Adipocyte (in vitro differentiated cells): Measurements from ENCODE around the gene FBXL5.

ENCODE experiments used
- DNase-seq: peaks from one replicate; pipeline ENCODE4 v3.0.0-alpha.2; 2015; ENCODE audit warnings: low read depth
- H3K27me3 ChIP-seq: replicated peaks from 2 replicates; pipeline ENCODE4 v1.7.0; 2013; ENCODE audit warnings: mild to moderate bottlenecking, low read length, moderate library complexity; ENCODE audit not compliant: control insufficient read depth, insufficient read depth
- H3K36me3 ChIP-seq: 2 replicates; pipeline ENCODE4 v1.7.0; 2013; ENCODE audit warnings: low read length, mild to moderate bottlenecking, moderate library complexity; ENCODE audit not compliant: control insufficient read depth, insufficient read depth, severe bottlenecking
- H3K4me1 ChIP-seq: 2 replicates; pipeline ENCODE4 v1.7.0; 2013; ENCODE audit warnings: mild to moderate bottlenecking, low read length, moderate library complexity; ENCODE audit not compliant: control insufficient read depth, insufficient read depth
- H3K4me3 ChIP-seq: 2 replicates; pipeline ENCODE4 v1.7.0; 2013; ENCODE audit warnings: mild to moderate bottlenecking, low read length, moderate library complexity
- H3K9ac ChIP-seq: 2 replicates; pipeline ENCODE4 v1.7.0; 2013; ENCODE audit warnings: mild to moderate bottlenecking, low read length, moderate library complexity
- H3K9me3 ChIP-seq: 2 replicates; pipeline ENCODE4 v1.7.0; 2013; ENCODE audit warnings: mild to moderate bottlenecking, low read length, moderate library complexity; ENCODE audit not compliant: control insufficient read depth

Gene FBXL5

GRCh38 chr4:15655223-15656037, at the start of gene FBXL5:
Gene FBXL5, minus strand, starts transcription at chr4:15655357. Its CDS starts 70 bp downstream, at chr4:15655287.
- DNase-seq, result peak; percentile 95
- peak within 1 kb of the TSS; percentile 96 for H3K9ac ChIP-seq
- H3K27me3 ChIP-seq, result no peaks in the 10 kb centered on the region
- no peaks in the 10 kb centered on the region for H3K9me3 ChIP-seq
- no peaks in the 10 kb centered on the region for H3K36me3 ChIP-seq
- peaks cover 73% of the 10 kb centered on the region for H3K4me1 ChIP-seq
- H3K4me3 ChIP-seq, result peak within 1 kb of the TSS; percentile 93

GRCh38 chr4:15704129-15704528, 49.0 kb upstream of the FBXL5 start:
- H3K4me3 ChIP-seq, result no peak overlapping the region
- no peaks in the 10 kb centered on the region for H3K27me3 ChIP-seq
- H3K36me3 ChIP-seq, result no peaks in the 10 kb centered on the region
- DNase-seq, result no peak
- no peak overlapping the region for H3K9ac ChIP-seq
- H3K4me1 ChIP-seq, result peaks cover 27% of the 10 kb centered on the region
- no peaks in the 10 kb centered on the region for H3K9me3 ChIP-seq

GRCh38 chr4:15703439-15703838, 48.3 kb upstream of the FBXL5 start:
- Histone ChIP-seq H3K36me3 (no peaks in the 10 kb centered on the region), H3K9ac (peak overlapping the region; percentile 86), H3K4me1 (peaks cover 27% of the 10 kb centered on the region), H3K9me3 (no peaks in the 10 kb centered on the region), H3K4me3 (peak overlapping the region; percentile 83), H3K27me3 (no peaks in the 10 kb centered on the region)
- no peak for DNase-seq

- Histone ChIP-seq H3K4me3 (peak within 1 kb of the TSS; percentile 83), H3K9ac (peak within 1 kb of the TSS; percentile 86)
- DNase-seq, result peak; percentile 43
Observed at GRCh38 chr4:15702941-15703403, 47.8 kb upstream of the FBXL5 start, which contains the start of gene BST1. Gene BST1, plus strand, starts transcription at chr4:15703065. Its CDS starts 80 bp downstream, at chr4:15703145.

GRCh38 chr4:15696866-15697265, 41.7 kb upstream of the FBXL5 start:
- Histone ChIP-seq H3K4me1 (peaks cover 17% of the 10 kb centered on the region), H3K9ac (no peak overlapping the region), H3K27me3 (no peaks in the 10 kb centered on the region), H3K9me3 (no peaks in the 10 kb centered on the region), H3K36me3 (no peaks in the 10 kb centered on the region), H3K4me3 (no peak overlapping the region)
- DNase-seq, result no peak

More at GRCh38 chr4:15702941-15703403, 47.8 kb upstream of the FBXL5 start, which contains the start of gene BST1:
- peaks cover 24% of the 10 kb centered on the region for H3K4me1 ChIP-seq
- H3K27me3 ChIP-seq, result no peaks in the 10 kb centered on the region
- no peaks in the 10 kb centered on the region for H3K9me3 ChIP-seq
- no peaks in the 10 kb centered on the region for H3K36me3 ChIP-seq

GRCh38 chr4:15695729-15696128, 40.6 kb upstream of the FBXL5 start:
- Histone ChIP-seq H3K36me3 (no peaks in the 10 kb centered on the region), H3K4me1 (peaks cover 29% of the 10 kb centered on the region), H3K4me3 (no peak overlapping the region), H3K27me3 (no peaks in the 10 kb centered on the region), H3K9me3 (no peaks in the 10 kb centered on the region), H3K9ac (no peak overlapping the region)
- no peak for DNase-seq

- Histone ChIP-seq H3K27me3 (no peaks in the 10 kb centered on the region), H3K4me3 (no peak overlapping the region), H3K4me1 (peaks cover 33% of the 10 kb centered on the region), H3K36me3 (no peaks in the 10 kb centered on the region), H3K9ac (no peak overlapping the region), H3K9me3 (no peaks in the 10 kb centered on the region)
- DNase-seq, result peak; percentile 25
Observed at GRCh38 chr4:15695240-15695699, 40.1 kb upstream of the FBXL5 start.

GRCh38 chr4:15694431-15694830, 39.3 kb upstream of the FBXL5 start:
- no peak overlapping the region for H3K4me3 ChIP-seq
- H3K27me3 ChIP-seq, result no peaks in the 10 kb centered on the region
- H3K36me3 ChIP-seq, result no peaks in the 10 kb centered on the region
- no peaks in the 10 kb centered on the region for H3K9me3 ChIP-seq
- no peak for DNase-seq
- no peak overlapping the region for H3K9ac ChIP-seq
- peaks cover 42% of the 10 kb centered on the region for H3K4me1 ChIP-seq

GRCh38 chr4:15692602-15693001, 37.4 kb upstream of the FBXL5 start:
- no peak for DNase-seq
- Histone ChIP-seq H3K4me3 (no peak overlapping the region), H3K4me1 (peaks cover 60% of the 10 kb centered on the region), H3K9ac (peak overlapping the region; percentile 75), H3K9me3 (no peaks in the 10 kb centered on the region), H3K36me3 (no peaks in the 10 kb centered on the region), H3K27me3 (no peaks in the 10 kb centered on the region)

- Histone ChIP-seq H3K4me3 (peak overlapping the region; percentile 64), H3K27me3 (no peaks in the 10 kb centered on the region), H3K36me3 (peaks cover 10% of the 10 kb centered on the region), H3K9ac (peak overlapping the region; percentile 75), H3K9me3 (no peaks in the 10 kb centered on the region), H3K4me1 (peaks cover 65% of the 10 kb centered on the region)
- DNase-seq, result peak; percentile 36
Observed at GRCh38 chr4:15691346-15692135, 36.4 kb upstream of the FBXL5 start.
